ENCODE measurements around the gene STX11. TPM values are rescaled to one million over a fixed set of nuclear protein-coding genes. Genes with fewer than 3 reads are reported as not detected.
"Not testable (repeated sequence)": the region's sequence is repeated elsewhere in the genome, so short reads cannot be mapped to it uniquely, and the experiment has no call there.

STX11 gene
- total RNA-seq, 4 donors from 2014 or later, result 1.6 to 11.6 (median 2.4) TPM

- TF ChIP-seq POLR2A (IDR thresholded peaks at IDR 0.05) (no peak), CTCF (IDR thresholded peaks at IDR 0.05) (no peak)
- Histone ChIP-seq H3K9me3 (no peaks in the 10 kb centered on the region), H3K27me3 (no peaks in the 10 kb centered on the region), H3K4me1 (no peaks in the 10 kb centered on the region), H3K4me3 (no peak overlapping the region), H3K36me3 (no peaks in the 10 kb centered on the region), H3K27ac (no peak overlapping the region)
- no peak for DNase-seq
These were observed 26.5 kb upstream of the STX11 start for GRCh38 chr6:144123836-144124235.

- TF ChIP-seq CTCF (IDR thresholded peaks at IDR 0.05), result no peak
- TF ChIP-seq POLR2A (IDR thresholded peaks at IDR 0.05), result no peak
These were observed 23.2 kb upstream of the STX11 start for GRCh38 chr6:144127097-144127496.

GRCh38 chr6:144129469-144129868, 20.8 kb upstream of the STX11 start:
- no peak overlapping the region for H3K27ac ChIP-seq

More at GRCh38 chr6:144127097-144127496, 23.2 kb upstream of the STX11 start:
- no peaks in the 10 kb centered on the region for H3K9me3 ChIP-seq
- H3K27ac ChIP-seq, result no peak overlapping the region
- DNase-seq, result no peak
- no peaks in the 10 kb centered on the region for H3K27me3 ChIP-seq
- no peaks in the 10 kb centered on the region for H3K4me1 ChIP-seq
- no peaks in the 10 kb centered on the region for H3K36me3 ChIP-seq
- no peak overlapping the region for H3K4me3 ChIP-seq

GRCh38 chr6:144131248-144131709, 19.0 kb upstream of the STX11 start:
- Histone ChIP-seq H3K9me3 (no peaks in the 10 kb centered on the region), H3K4me3 (no peak overlapping the region), H3K27me3 (no peaks in the 10 kb centered on the region), H3K27ac (no peak overlapping the region), H3K4me1 (no peaks in the 10 kb centered on the region), H3K36me3 (no peaks in the 10 kb centered on the region)
- no peak for DNase-seq
- TF ChIP-seq CTCF (IDR thresholded peaks at IDR 0.05) (no peak), POLR2A (IDR thresholded peaks at IDR 0.05) (no peak)

More at GRCh38 chr6:144129469-144129868, 20.8 kb upstream of the STX11 start:
- Histone ChIP-seq H3K27me3 (no peaks in the 10 kb centered on the region), H3K4me3 (no peak overlapping the region), H3K4me1 (no peaks in the 10 kb centered on the region), H3K36me3 (no peaks in the 10 kb centered on the region), H3K9me3 (no peaks in the 10 kb centered on the region)
- TF ChIP-seq CTCF (IDR thresholded peaks at IDR 0.05) (no peak), POLR2A (IDR thresholded peaks at IDR 0.05) (no peak)
- no peak for DNase-seq

- H3K27me3 ChIP-seq, H3K36me3 ChIP-seq, H3K9me3 ChIP-seq, H3K27ac ChIP-seq, DNase-seq, H3K4me1 ChIP-seq, H3K4me3 ChIP-seq: not testable (repeated sequence)
These were observed 18.1 kb upstream of the STX11 start for GRCh38 chr6:144132167-144132690.

GRCh38 chr6:144133225-144133821, 17.0 kb upstream of the STX11 start:
- TF ChIP-seq POLR2A (IDR thresholded peaks at IDR 0.05) (no peak), CTCF (IDR thresholded peaks at IDR 0.05) (no peak)
- Histone ChIP-seq H3K27me3 (no peaks in the 10 kb centered on the region), H3K4me1 (no peaks in the 10 kb centered on the region), H3K4me3 (no peak overlapping the region), H3K9me3 (no peaks in the 10 kb centered on the region), H3K36me3 (no peaks in the 10 kb centered on the region), H3K27ac (no peak overlapping the region)
- no peak for DNase-seq
